HG03060 (cell line): ENCODE measurements around the gene RPL10.

ENCODE experiments used
- ATAC-seq: cut with Tn5 transposase; IDR thresholded peaks from one replicate; pipeline ENCODE4 v1.9.1; 2021; ENCODE audit warnings: low read depth, moderate number of reproducible peaks; ENCODE audit not compliant: unreplicated experiment

RPL10 gene

DNA sequence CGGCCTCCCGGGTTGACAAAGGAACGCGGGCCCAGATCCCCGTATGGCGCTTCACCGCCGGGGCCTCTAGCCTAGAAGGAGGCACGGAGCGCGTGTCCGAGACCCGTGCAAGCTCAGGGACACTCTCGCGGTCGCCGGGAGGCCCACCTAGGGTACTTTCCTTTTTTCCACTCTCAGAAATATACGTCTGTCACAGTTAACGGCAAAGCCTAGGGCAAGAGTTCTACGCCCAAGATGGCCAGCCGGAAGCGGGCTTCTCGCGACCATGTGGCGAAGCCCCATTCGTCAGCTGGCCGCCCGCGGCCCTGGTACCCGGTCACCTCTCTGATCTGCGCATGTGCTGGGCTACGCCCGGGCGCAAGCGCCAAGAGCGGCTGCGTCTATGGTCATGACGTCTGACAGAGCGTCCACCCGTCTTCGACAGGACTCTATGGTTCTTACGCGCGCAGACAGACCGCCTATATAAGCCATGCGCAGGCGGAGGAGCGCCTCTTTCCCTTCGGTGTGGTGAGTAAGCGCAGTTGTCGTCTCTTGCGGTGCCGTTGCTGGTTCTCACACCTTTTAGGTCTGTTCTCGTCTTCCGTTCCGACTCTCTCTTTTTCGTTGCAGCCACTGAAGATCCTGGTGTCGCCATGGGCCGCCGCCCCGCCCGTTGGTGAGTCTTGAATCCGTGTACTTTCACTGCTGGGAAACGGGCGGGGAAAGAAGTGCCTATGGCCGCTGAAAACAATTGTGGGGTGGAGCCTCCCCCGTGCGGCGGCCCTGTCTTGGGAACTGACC is at the start of gene RPL10:
TSS of gene RPL10 (plus strand) at position 490 of the 780 bp plus-strand sequence. CDS start at position 633, 143 bp downstream.
- ATAC-seq, result peak; percentile 80

- ATAC-seq, result no peak
These were observed 49.4 kb upstream of the RPL10 start for GRCh38 chrX:154348646-154349358.

- ATAC-seq, result no peak
These were observed 48.7 kb upstream of the RPL10 start for GRCh38 chrX:154349359-154349935.

GRCh38 chrX:154349979-154350378 is 48.2 kb upstream of the RPL10 start:
- no peak for ATAC-seq

GRCh38 chrX:154350429-154351182 is 47.6 kb upstream of the RPL10 start:
- ATAC-seq, result no peak

DNA sequence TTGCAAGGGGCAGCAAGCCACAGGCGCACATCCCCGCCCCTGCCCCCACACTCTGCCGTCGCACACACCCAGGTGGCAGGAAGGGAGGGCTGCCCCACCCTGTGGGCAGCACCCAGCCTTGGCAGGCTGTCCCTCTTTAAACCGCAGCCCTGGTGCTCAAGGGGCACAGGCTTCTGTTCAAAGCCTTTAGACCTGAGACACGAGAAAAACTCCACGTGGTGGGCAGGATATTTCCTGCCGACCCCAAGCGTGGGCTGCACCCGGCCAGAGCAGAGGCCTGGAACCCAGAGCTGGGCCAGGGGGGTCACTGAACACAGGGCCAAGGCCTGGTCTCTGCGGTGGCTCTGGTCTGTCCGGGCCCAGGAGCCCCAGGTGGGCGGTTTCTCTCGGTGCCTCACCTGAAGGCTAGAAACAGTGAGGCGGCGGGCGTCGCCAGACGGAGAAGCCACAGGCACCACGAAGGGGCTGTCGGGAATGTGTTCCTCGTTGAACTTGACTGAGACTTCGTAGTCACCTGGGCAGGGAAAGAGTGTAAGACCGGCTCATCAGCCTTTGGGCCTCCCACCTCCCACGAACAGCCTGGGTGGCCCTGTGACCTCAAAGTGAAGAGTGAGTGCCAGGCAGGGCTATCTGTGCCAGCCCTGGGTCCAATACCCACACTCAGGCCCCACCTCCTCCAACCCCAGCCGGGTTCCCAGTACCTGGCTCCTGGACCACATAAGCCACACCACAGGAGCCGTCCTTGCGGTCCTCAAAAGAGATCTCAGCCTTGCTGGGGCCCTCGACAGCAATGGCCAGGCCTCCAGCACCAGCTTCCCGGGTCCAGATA is 46.8 kb upstream of the RPL10 start:
- no peak for ATAC-seq

DNA sequence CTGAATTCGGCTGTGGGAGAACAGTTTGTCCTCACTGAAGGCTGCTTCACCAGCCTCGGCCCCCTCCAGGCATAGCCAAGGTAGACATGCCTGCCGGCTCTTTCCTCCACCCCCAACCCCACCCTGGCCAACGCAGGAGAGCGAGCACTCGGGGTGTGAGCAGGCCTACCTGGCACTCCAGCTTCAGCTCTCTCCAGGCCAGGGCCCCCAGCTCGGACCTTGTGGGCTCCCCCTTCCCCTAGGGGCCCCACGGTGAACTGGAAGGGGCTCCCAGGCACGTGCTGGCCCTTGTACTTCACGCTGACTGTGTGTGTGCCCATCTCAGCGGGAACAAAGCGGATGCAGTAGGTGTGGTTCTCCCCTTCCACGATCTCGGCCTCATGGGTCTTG is 46.2 kb upstream of the RPL10 start:
- no peak for ATAC-seq

DNA sequence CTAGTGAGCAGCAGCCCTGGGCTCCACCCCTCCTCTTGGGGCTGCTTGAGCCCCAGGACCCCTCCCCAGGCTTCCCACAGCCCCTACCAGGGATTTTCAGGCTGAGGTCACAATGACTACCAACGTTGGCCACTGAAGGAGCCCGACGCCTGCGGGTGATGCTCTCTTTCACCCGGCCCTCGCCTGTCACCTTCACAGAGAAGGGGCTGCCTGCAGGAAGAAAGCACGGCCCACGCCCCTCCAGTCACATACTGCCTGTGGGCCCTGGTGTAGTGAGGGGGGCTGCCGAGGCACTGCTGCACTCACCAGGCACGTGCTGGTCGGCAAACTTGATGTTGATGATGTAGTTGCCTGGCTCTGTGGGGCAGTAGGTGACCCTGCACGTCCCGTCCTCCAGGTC is 45.7 kb upstream of the RPL10 start:
- ATAC-seq, result no peak

DNA sequence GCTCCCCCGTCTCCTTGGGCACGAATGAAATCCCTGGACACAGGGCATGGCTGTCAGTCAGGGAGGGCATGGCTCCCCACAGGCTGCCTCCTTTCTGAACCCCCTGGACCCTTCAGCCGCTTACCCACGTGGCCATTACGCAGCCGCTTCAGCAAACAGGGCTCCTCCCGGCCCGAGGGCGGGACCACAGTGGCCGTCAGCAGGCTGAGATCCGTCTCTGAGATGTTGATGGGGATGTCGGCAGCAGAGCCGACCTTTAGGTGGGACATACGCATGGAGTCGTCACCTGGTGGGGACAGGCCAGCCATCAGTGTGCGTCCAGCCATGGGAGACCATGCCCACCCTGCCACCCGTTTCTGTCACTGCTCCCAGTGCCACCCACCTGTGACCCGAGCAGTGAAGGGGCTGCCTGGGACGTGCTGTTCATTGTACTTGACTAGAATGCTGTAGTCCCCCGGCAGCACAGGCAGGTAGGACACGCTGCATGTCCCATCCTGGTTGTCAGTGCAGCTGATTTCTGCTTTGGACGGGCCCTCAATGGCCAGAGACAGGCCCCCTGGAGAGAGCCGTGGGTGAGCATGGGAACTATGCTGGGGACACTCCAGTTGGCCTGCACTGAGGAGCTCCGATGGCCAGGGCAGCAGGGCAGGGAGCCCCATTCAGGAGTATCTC is 44.9 kb upstream of the RPL10 start:
- no peak for ATAC-seq

DNA sequence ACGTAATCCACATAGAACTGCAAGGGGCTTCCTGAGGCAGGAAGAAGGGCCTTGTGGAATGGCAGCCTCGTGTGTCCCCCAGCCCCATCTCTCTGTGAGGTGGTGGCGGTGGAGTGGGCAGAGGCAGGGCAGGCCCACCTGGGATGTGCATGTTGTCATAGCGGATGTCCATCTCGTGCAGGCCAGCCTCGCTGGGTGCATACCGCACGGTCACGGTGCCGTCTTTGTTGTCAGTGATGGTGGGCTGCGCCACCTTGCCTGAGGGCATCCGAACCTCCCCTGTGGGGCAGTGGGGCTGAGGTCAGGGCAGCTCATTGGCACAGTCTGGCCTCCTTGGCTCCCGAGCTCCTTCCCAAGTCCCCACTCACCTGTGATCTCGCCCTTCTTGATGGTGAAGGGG is 44.2 kb upstream of the RPL10 start:
- no peak for ATAC-seq

DNA sequence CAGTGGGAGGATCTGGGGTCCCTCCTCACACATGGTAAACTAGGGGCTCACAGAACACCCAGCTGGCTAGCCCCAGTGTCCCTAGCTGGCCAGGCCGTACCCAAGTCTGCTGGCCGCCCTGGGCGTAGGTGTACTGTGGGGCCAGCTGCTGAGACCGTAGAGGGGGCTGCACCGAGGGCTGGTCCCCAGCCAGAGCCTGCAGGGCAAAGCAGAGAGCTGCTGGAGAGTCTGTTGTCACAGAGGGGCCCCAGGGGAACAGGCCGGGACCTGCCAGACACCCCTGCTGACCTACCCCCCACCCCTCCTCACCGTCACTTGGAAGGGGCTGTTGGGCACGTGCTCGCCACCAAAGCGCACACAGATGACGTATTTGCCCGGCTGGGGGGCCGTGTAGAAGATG is 43.7 kb upstream of the RPL10 start:
- no peak for ATAC-seq

- no peak for ATAC-seq
These were observed 42.9 kb upstream of the RPL10 start for GRCh38 chrX:154355094-154355775.

DNA sequence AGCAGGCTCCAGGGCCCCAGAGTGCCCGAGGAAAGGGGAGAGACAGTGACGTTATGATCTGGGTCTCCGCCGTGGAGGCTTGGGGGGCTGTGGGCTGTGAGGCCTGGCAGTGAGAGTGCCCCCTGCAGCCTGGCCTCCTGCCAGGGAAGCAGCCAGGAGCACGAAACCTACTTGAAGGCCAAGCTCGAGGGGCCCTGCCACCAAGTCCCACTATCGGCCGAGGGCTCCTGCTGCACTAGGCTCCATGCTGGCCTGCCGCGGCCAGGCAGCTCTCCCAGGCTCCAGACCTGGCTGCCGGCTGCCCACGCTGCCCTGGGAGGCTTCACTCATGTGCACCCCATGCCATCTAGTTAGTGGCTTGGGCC is 42.4 kb upstream of the RPL10 start:
- ATAC-seq, result no peak

DNA sequence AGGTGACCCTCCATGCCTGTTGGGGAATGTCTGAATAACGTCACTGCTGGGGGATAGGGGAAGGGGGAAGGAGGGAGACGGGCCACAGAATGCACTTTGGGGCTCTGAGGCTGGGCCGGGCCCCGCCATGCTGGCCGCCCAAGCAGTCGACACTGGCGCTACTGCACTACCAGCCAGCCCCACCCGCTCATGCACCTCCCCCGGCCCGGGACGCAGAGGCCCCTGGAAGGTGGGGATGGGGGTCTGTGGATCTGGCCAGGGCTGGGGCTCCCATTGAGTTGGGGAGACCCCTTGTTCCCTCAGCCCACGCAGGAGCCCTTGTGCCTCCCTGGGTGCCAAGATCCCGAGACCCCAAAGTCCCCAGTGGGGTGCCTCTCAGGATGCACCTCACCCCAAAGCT is 41.6 kb upstream of the RPL10 start:
- no peak for ATAC-seq

DNA sequence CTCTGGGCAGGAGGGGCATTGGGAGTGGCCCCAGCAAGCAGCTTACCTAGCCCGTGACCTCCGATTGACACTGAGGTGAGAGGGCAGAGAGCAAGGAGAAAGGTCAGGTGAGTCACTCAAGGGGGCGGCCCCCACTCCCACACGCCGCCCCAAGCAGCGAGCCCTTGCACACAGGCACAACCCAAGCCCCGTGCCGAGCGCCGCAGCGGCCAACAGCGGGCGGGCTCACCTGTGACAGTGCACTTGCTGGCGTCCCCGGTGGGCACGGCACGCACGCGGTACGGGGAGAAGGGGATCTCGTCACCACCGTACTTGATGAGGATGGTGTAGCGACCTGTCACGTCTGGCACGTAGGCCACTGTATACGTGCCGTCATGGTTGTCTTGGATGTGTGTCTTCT is 41.0 kb upstream of the RPL10 start:
- ATAC-seq, result no peak

DNA sequence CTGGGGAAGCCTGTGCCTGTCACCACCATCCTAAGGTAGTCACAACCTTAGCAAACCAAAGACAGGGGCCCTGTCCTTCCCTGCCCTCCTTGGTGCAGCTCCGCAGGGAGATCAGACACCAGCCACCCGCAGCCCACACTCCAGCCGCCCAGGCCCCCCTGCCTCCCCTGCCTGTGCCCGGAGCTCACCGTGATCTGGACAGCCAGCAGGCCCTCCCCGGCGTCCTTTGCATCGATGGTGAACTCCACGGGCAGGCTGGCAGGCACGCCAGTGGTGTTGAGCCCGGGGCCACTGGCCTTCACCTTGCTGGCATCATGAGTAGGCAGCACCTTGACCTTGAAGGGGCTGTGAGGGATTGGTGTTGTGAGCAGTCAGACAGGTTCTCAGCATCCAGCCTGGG is 40.2 kb upstream of the RPL10 start:
- no peak for ATAC-seq

GRCh38 chrX:154358829-154359228 is 39.3 kb upstream of the RPL10 start:
- no peak for ATAC-seq

- no peak for ATAC-seq
These were observed 38.6 kb upstream of the RPL10 start for GRCh38 chrX:154359362-154360154.
